Thyroid gland (tissue), 4 donors: ENCODE results near the gene CEP131.

ENCODE experiments used
- POLR2A ChIP-seq, 2 donors: fragments of 450-650 bp; IDR thresholded peaks; one replicate each; pipeline ENCODE4 v1.6.1; 2017; ENCODE audit warnings: antibody characterized with exemption in 2 of 2, mild to moderate bottlenecking in 2 of 2, moderate library complexity in 1 of 2
- TF ChIP-seq, protein P1 (sequence below), 6 experiments: fragments of 200-600 bp in 3 of 6; fragments of 450-650 bp in 3 of 6; sonication (generic) in 3 of 6; IDR thresholded peaks; one replicate each; pipeline ENCODE4 v1.5.1; 2016 to 2019; ENCODE audit warnings: antibody characterized with exemption in 6 of 6, mild to moderate bottlenecking in 2 of 6, inconsistent platforms in 1 of 6, moderate library complexity in 1 of 6

DNA sequence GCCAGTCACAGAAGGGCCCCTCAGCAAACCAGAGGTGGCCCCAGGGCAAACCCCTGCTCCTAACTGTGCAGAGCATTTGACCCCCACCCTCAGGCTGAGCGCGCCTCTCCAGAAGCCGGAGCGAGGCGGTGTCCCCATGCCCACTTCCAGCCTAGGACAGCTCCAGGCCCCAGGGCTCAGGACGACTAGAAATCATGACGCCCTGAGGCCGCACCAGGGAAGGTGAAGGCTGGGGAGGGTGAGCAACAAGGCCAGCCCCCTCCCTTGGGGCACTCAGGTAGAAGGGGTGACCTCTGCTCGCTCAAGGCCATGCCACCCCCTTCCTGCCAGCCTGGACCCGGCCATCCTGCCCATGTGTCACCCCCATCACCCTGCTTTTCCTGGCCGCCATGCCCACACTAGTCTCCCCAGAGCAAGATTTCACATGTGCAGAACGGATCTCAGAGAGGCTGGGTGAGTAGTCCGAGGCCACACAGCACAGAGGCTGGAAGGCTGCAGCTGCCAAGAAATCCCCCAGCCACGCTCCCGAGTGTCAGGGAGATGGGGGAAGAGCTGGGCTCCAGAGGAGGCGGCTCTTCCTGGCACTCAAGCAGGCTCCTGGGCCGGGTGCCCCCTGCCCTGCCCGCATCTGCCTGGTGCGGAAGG lies 59.6 kb downstream of the CEP131 start:
- TF ChIP-seq, protein P1, sequence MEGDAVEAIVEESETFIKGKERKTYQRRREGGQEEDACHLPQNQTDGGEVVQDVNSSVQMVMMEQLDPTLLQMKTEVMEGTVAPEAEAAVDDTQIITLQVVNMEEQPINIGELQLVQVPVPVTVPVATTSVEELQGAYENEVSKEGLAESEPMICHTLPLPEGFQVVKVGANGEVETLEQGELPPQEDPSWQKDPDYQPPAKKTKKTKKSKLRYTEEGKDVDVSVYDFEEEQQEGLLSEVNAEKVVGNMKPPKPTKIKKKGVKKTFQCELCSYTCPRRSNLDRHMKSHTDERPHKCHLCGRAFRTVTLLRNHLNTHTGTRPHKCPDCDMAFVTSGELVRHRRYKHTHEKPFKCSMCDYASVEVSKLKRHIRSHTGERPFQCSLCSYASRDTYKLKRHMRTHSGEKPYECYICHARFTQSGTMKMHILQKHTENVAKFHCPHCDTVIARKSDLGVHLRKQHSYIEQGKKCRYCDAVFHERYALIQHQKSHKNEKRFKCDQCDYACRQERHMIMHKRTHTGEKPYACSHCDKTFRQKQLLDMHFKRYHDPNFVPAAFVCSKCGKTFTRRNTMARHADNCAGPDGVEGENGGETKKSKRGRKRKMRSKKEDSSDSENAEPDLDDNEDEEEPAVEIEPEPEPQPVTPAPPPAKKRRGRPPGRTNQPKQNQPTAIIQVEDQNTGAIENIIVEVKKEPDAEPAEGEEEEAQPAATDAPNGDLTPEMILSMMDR (IDR thresholded peaks at IDR 0.05), result no peak
- no peak for TF ChIP-seq POLR2A (IDR thresholded peaks at IDR 0.05)
